H9 (cell line): ENCODE data around the gene APBB2. TPM values are rescaled to one million over a fixed set of nuclear protein-coding genes. Genes with fewer than 3 reads are reported as not detected.
A peak's percentile ranks its signal among the peaks of the same experiment; 100 is the strongest.

Experiments used
- DNase-seq: peaks from one replicate; pipeline ENCODE4 v3.0.0-alpha.2; 2017
- H2AFZ ChIP-seq: one replicate; pipeline ENCODE4 v1.6.1; 2013; ENCODE audit warnings: mild to moderate bottlenecking, low read length, control low read depth, moderate library complexity
- H2AK5ac ChIP-seq: 2 replicates; pipeline ENCODE4 v1.6.1; 2013; ENCODE audit warnings: low read length, control low read depth, mixed read lengths; ENCODE audit not compliant: insufficient read length
- H2BK120ac ChIP-seq: one replicate; pipeline ENCODE4 v1.6.1; 2013; ENCODE audit warnings: low read depth, mild to moderate bottlenecking, low read length, control low read depth, inconsistent platforms; ENCODE audit not compliant: poor library complexity, severe bottlenecking
- H2BK12ac ChIP-seq: 2 replicates; pipeline ENCODE4 v1.6.1; 2013; ENCODE audit warnings: low read length, control low read depth, mixed read lengths, low read depth; ENCODE audit not compliant: insufficient read length
- H2BK15ac ChIP-seq: 2 replicates; pipeline ENCODE4 v1.6.1; 2013; ENCODE audit warnings: low read depth, low read length, control low read depth
- H2BK20ac ChIP-seq: one replicate; pipeline ENCODE4 v1.6.1; 2013; ENCODE audit warnings: low read depth, mild to moderate bottlenecking, low read length, control low read depth, inconsistent platforms; ENCODE audit not compliant: poor library complexity, severe bottlenecking
- H2BK5ac ChIP-seq: 2 replicates; pipeline ENCODE4 v1.6.1; 2013; ENCODE audit warnings: low read length, control low read depth, mixed read lengths; ENCODE audit not compliant: insufficient read length
- H3K14ac ChIP-seq: 2 replicates; pipeline ENCODE4 v1.6.1; 2013; ENCODE audit warnings: low read length, control low read depth; ENCODE audit not compliant: insufficient read depth
- H3K18ac ChIP-seq: 2 replicates; pipeline ENCODE4 v1.6.1; 2013; ENCODE audit warnings: low read depth, mild to moderate bottlenecking, mixed read lengths, low read length, control low read depth; ENCODE audit not compliant: insufficient read length
- H3K23ac ChIP-seq: 2 replicates; pipeline ENCODE4 v1.6.1; 2013; ENCODE audit warnings: low read length, control low read depth, mixed read lengths, low read depth; ENCODE audit not compliant: insufficient read length
- H3K23me2 ChIP-seq: 2 replicates; pipeline ENCODE4 v1.6.1; 2013; ENCODE audit warnings: low read depth, mild to moderate bottlenecking, mixed read lengths, low read length, control low read depth; ENCODE audit not compliant: insufficient read length, poor library complexity, severe bottlenecking
- H3K27ac ChIP-seq: 2 replicates; pipeline ENCODE4 v1.5.1; 2013; ENCODE audit warnings: low read length, control low read depth, mixed read lengths, low read depth; ENCODE audit not compliant: insufficient read length
- H3K27me3 ChIP-seq: 2 replicates; pipeline ENCODE4 v1.6.1; 2013; ENCODE audit warnings: low read length, control low read depth, inconsistent platforms; ENCODE audit not compliant: insufficient read depth
- H3K4ac ChIP-seq: 2 replicates; pipeline ENCODE4 v1.6.1; 2013; ENCODE audit warnings: low read depth, mild to moderate bottlenecking, control low read depth, inconsistent platforms, low read length, moderate library complexity
- H3K4me1 ChIP-seq: 2 replicates; pipeline ENCODE4 v1.6.1; 2013; ENCODE audit warnings: low read length, control low read depth, inconsistent platforms; ENCODE audit not compliant: insufficient read depth
- H3K4me2 ChIP-seq: 2 replicates; pipeline ENCODE4 v1.6.1; 2013; ENCODE audit warnings: low read length, control low read depth, mixed read lengths; ENCODE audit not compliant: insufficient read length, insufficient read depth
- H3K56ac ChIP-seq: 2 replicates; pipeline ENCODE4 v1.6.1; 2013; ENCODE audit warnings: low read depth, mild to moderate bottlenecking, mixed read lengths, low read length, control low read depth; ENCODE audit not compliant: insufficient read length
- H3K79me1 ChIP-seq: 2 replicates; pipeline ENCODE4 v1.6.1; 2013; ENCODE audit warnings: low read depth, mild to moderate bottlenecking, moderate library complexity, low read length, control low read depth, inconsistent platforms; ENCODE audit not compliant: insufficient read depth, poor library complexity, severe bottlenecking
- H3K79me2 ChIP-seq: 2 replicates; pipeline ENCODE4 v1.6.1; 2013; ENCODE audit warnings: low read length, control low read depth, inconsistent platforms; ENCODE audit not compliant: insufficient read depth
- H3K9ac ChIP-seq: 2 replicates; pipeline ENCODE4 v1.6.1; 2013; ENCODE audit warnings: low read length, control low read depth, mixed read lengths; ENCODE audit not compliant: insufficient read length; ENCODE audit errors: extremely low read depth
- H3K9me3 ChIP-seq: one replicate; pipeline ENCODE4 v1.6.1; 2013; ENCODE audit warnings: low read depth, low read length, inconsistent platforms; ENCODE audit not compliant: control insufficient read depth
- H3T11ph ChIP-seq: one replicate; pipeline ENCODE4 v1.6.1; 2013; ENCODE audit warnings: mild to moderate bottlenecking, low read length, control low read depth, inconsistent platforms
- H4K20me1 ChIP-seq: one replicate; pipeline ENCODE4 v1.6.1; 2013; ENCODE audit not compliant: control insufficient read depth, insufficient read length, insufficient read depth
- H4K5ac ChIP-seq: 2 replicates; pipeline ENCODE4 v1.6.1; 2013; ENCODE audit warnings: low read depth, mild to moderate bottlenecking, mixed read lengths, low read length, control low read depth; ENCODE audit not compliant: insufficient read length
- H4K8ac ChIP-seq: replicated peaks from 2 replicates; pipeline ENCODE4 v1.6.1; 2013; ENCODE audit warnings: low read length, control low read depth, mixed read lengths, low read depth; ENCODE audit not compliant: insufficient read length
- H4K91ac ChIP-seq: 2 replicates; pipeline ENCODE4 v1.6.1; 2013; ENCODE audit warnings: low read depth, mild to moderate bottlenecking, moderate library complexity, mixed read lengths, low read length, control low read depth; ENCODE audit not compliant: insufficient read length
- H3K27ac Mint-ChIP-seq, 3 experiments: 2 replicates in 2 of 3; 3 replicates in 1 of 3; pipeline ENCODE4 v1.8.0; 2020 to 2021; ENCODE audit warnings: mixed read lengths in 3 of 3, mild to moderate bottlenecking in 1 of 3, moderate library complexity in 1 of 3
- H3K27me3 Mint-ChIP-seq: 2 replicates; pipeline ENCODE4 v1.8.0; 2021; ENCODE audit warnings: low read depth, mild to moderate bottlenecking, moderate library complexity, mixed read lengths
- H3K36me3 Mint-ChIP-seq, 3 experiments: 2 replicates in 2 of 3; 3 replicates in 1 of 3; pipeline ENCODE4 v1.8.0; 2020 to 2021; ENCODE audit warnings: low read depth in 3 of 3, mixed read lengths in 3 of 3; ENCODE audit not compliant: insufficient read depth in 1 of 3
- H3K4me1 Mint-ChIP-seq, 2 experiments: 2 replicates each; pipeline ENCODE4 v1.8.0; 2020; ENCODE audit warnings: mixed read lengths in 2 of 2
- H3K4me3 Mint-ChIP-seq, 2 experiments: 2 replicates in 1 of 2; 3 replicates in 1 of 2; pipeline ENCODE4 v1.8.0; 2020 to 2021; ENCODE audit warnings: mild to moderate bottlenecking in 2 of 2, mixed read lengths in 2 of 2, moderate library complexity in 1 of 2
- H3K9me3 Mint-ChIP-seq, 2 experiments: 2 replicates in 1 of 2; 3 replicates in 1 of 2; pipeline ENCODE4 v1.8.0; 2020; ENCODE audit warnings: mild to moderate bottlenecking in 2 of 2, mixed read lengths in 2 of 2, moderate library complexity in 1 of 2
- WGBS: extraction: QIAGEN DNeasy Blood & Tissue Kit; methylation state at CpG from one replicate; pipeline ENCODE4 v1.1.7; 2013; ENCODE audit warnings: missing lambda C conversion rate, low lambda C conversion rate, mixed read lengths; ENCODE audit not compliant: insufficient read length; ENCODE audit errors: extremely low coverage; 5-methylcytosine and 5-hydroxymethylcytosine counted together
- total RNA-seq: library from RNA; stranded (reverse); gene quantifications from 2 replicates; pipeline ENCODE4 v1.2.1, GENCODE V29; 2021
- TF ChIP-seq, protein P1 (sequence below): fragments of 200-600 bp; sonication (generic); conservative IDR thresholded peaks from 3 replicates; pipeline ENCODE4 v1.8.0; 2021; ENCODE audit warnings: antibody characterized with exemption, mild to moderate bottlenecking

The APBB2 gene
- total RNA-seq, 1 experiment from 2014 or later = 39.6 TPM

DNA sequence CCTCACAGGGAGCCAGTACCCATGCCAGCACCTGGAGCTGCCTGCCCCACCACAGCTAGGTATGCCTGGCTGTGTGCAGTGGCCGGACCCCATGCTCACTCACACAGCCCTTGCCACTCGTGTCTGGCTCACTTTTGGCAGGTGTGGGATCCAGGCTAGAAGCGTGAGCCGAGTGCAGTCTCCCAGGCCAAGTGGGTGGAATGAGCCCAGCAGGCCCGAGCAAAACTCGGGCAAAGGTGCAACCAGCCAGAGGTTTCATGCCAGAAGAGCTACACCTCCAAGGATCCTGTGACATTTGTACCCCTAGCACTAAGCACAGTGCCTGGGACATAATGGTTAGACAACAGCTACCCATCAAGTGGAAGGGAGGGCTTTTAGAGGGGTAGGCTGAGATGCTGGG, 246.8 kb downstream of the APBB2 start:
- no peaks in the 10 kb centered on the region for H3K9me3 Mint-ChIP-seq

More for the DNA sequence above, 246.8 kb downstream of the APBB2 start:
- Histone ChIP-seq H3K27ac (no peak overlapping the region), H2AFZ (no peak overlapping the region), H2BK5ac (no peak overlapping the region), H3K56ac (no peak overlapping the region), H3K4me2 (no peak overlapping the region), H3K79me2 (no peaks in the 10 kb centered on the region), H4K91ac (no peak overlapping the region), H4K5ac (no peak overlapping the region), H3K23ac (no peak overlapping the region), H2AK5ac (no peak overlapping the region), H3T11ph (no peak overlapping the region), H3K9me3 (no peaks in the 10 kb centered on the region), H2BK15ac (no peak overlapping the region), H4K20me1 (no peaks in the 10 kb centered on the region), H2BK12ac (no peak overlapping the region), H3K18ac (no peak overlapping the region), H3K4ac (no peak overlapping the region), H3K4me1 (no peaks in the 10 kb centered on the region), H3K79me1 (no peaks in the 10 kb centered on the region), H3K9ac (no peak overlapping the region), H2BK120ac (no peak overlapping the region), H3K27me3 (no peaks in the 10 kb centered on the region), H2BK20ac (no peak overlapping the region), H3K14ac (no peak overlapping the region; the same call in 1 of the 2 replicates), H3K23me2 (no peaks in the 10 kb centered on the region), H4K8ac (no peak overlapping the region)
- TF ChIP-seq, protein P1, sequence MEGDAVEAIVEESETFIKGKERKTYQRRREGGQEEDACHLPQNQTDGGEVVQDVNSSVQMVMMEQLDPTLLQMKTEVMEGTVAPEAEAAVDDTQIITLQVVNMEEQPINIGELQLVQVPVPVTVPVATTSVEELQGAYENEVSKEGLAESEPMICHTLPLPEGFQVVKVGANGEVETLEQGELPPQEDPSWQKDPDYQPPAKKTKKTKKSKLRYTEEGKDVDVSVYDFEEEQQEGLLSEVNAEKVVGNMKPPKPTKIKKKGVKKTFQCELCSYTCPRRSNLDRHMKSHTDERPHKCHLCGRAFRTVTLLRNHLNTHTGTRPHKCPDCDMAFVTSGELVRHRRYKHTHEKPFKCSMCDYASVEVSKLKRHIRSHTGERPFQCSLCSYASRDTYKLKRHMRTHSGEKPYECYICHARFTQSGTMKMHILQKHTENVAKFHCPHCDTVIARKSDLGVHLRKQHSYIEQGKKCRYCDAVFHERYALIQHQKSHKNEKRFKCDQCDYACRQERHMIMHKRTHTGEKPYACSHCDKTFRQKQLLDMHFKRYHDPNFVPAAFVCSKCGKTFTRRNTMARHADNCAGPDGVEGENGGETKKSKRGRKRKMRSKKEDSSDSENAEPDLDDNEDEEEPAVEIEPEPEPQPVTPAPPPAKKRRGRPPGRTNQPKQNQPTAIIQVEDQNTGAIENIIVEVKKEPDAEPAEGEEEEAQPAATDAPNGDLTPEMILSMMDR = no peak
- Mint-ChIP-seq H3K36me3 (no peaks in the 10 kb centered on the region; a peak in 2 of 7 replicates), H3K4me3 (no peak overlapping the region), H3K27ac (peak overlapping the region in 1 of 3 experiments; percentile 68; a peak in 1 of 7 replicates), H3K27me3 (no peaks in the 10 kb centered on the region), H3K4me1 (peaks cover 13 to 14% of the 10 kb centered on the region in 2 experiments)
- WGBS = no CpG with 5 or more reads among the region's 6 CpGs
- DNase-seq = no peak
